Measurements from ENCODE around the gene TMEM266.
A peak's percentile ranks its signal among the peaks of the same experiment; 100 is the strongest.

TMEM266 gene

GRCh38 chr15:76190751-76191538 lies 131.2 kb downstream of the TMEM266 start:
- CTCF ChIA-PET, result interaction anchor here (0.6 to 2.2 kb wide), 5 partner anchors 9 to 1684 kb away, joined by 3 to 6 read pairs (median 3); partner anchors contain the start of gene ISL2
- no peak for TF ChIP-seq HDGF (IDR thresholded peaks at IDR 0.05; ENCODE audit: borderline replicate concordance)
- TF ChIP-seq SP1 (IDR thresholded peaks at IDR 0.05), result no peak
- TF ChIP-seq FOXM1 (IDR thresholded peaks at IDR 0.05; ENCODE audit: borderline replicate concordance), result no peak
- TF ChIP-seq LEF1 (IDR thresholded peaks at IDR 0.05; ENCODE audit: borderline replicate concordance), result no peak
- TF ChIP-seq PKNOX1 (IDR thresholded peaks at IDR 0.05), result no peak
- no peak for TF ChIP-seq NFRKB (IDR thresholded peaks at IDR 0.05)
- TF ChIP-seq FOXK2 (IDR thresholded peaks at IDR 0.05), result no peak
- no peak for TF ChIP-seq L3MBTL2 (conservative IDR thresholded peaks at IDR 0.05)
- no peak for TF ChIP-seq CTBP1 (IDR thresholded peaks at IDR 0.05; ENCODE audit: borderline replicate concordance)
- TF ChIP-seq ZNF384 (IDR thresholded peaks at IDR 0.05), result no peak
- no peak for TF ChIP-seq FOXA1 (IDR thresholded peaks at IDR 0.05)
- peak; percentile 92 for DNase-seq (ENCODE audit: extremely low spot score)
- POLR2A ChIA-PET, result no interaction called here

GRCh38 chr15:76191539-76192244 lies 131.9 kb downstream of the TMEM266 start:
- ChIA-PET CTCF (interaction anchor here (0.6 to 2.2 kb wide), 4 partner anchors 8 to 1684 kb away, joined by 3 to 6 read pairs (median 4); no protein-coding TSS in a partner anchor), POLR2A (interaction anchor here (1.0 kb wide), 1 partner anchor 52 kb away, joined by 3 read pairs; no protein-coding TSS in a partner anchor)
- TF ChIP-seq PKNOX1 (IDR thresholded peaks at IDR 0.05) (no peak), NFRKB (IDR thresholded peaks at IDR 0.05) (no peak), FOXA1 (IDR thresholded peaks at IDR 0.05) (no peak), L3MBTL2 (conservative IDR thresholded peaks at IDR 0.05) (no peak)
- no peak for DNase-seq (ENCODE audit: extremely low spot score)

- DNase-seq (ENCODE audit: extremely low spot score), result no peak
- ChIA-PET POLR2A (interaction anchor here (0.7 to 1.0 kb wide), 2 partner anchors 51 to 143 kb away, joined by 3 read pairs; partner anchors contain the start of gene ISL2), CTCF (no interaction called here)
- TF ChIP-seq SP1 (IDR thresholded peaks at IDR 0.05) (no peak), SUZ12 (IDR thresholded peaks at IDR 0.05) (no peak)
Observed at GRCh38 chr15:76192715-76193114, 132.9 kb downstream of the TMEM266 start.

GRCh38 chr15:76193934-76194333 lies 134.1 kb downstream of the TMEM266 start:
- CTCF ChIA-PET, result interaction anchor here (0.6 to 1.2 kb wide), 2 partner anchors 57 to 136 kb away, joined by 3 read pairs; no protein-coding TSS in a partner anchor
- no peak for TF ChIP-seq SP1 (IDR thresholded peaks at IDR 0.05)
- TF ChIP-seq FOXM1 (IDR thresholded peaks at IDR 0.05; ENCODE audit: borderline replicate concordance), result no peak
- no peak for TF ChIP-seq FOXK2 (IDR thresholded peaks at IDR 0.05)
- TF ChIP-seq TARDBP (IDR thresholded peaks at IDR 0.05), result no peak
- no peak for TF ChIP-seq ARNT (IDR thresholded peaks at IDR 0.05)
- TF ChIP-seq NFRKB (IDR thresholded peaks at IDR 0.05), result no peak
- no peak for TF ChIP-seq SUZ12 (IDR thresholded peaks at IDR 0.05)
- TF ChIP-seq CTBP1 (IDR thresholded peaks at IDR 0.05; ENCODE audit: borderline replicate concordance), result no peak
- TF ChIP-seq BHLHE40 (IDR thresholded peaks at IDR 0.05; ENCODE audit: borderline replicate concordance), result no peak
- TF ChIP-seq ZNF384 (IDR thresholded peaks at IDR 0.05), result no peak
- TF ChIP-seq ELF4 (IDR thresholded peaks at IDR 0.05), result no peak
- TF ChIP-seq L3MBTL2 (conservative IDR thresholded peaks at IDR 0.05), result no peak
- TF ChIP-seq PKNOX1 (IDR thresholded peaks at IDR 0.05), result no peak
- no peak for TF ChIP-seq HDGF (IDR thresholded peaks at IDR 0.05; ENCODE audit: borderline replicate concordance)
- no peak for TF ChIP-seq LEF1 (IDR thresholded peaks at IDR 0.05; ENCODE audit: borderline replicate concordance)
- POLR2A ChIA-PET, result interaction anchor here (0.6 kb wide), 1 partner anchor 141 kb away, joined by 3 read pairs; no protein-coding TSS in a partner anchor
- DNase-seq (ENCODE audit: extremely low spot score), result no peak

- TF ChIP-seq HDGF (IDR thresholded peaks at IDR 0.05; ENCODE audit: borderline replicate concordance) (no peak), CTBP1 (IDR thresholded peaks at IDR 0.05; ENCODE audit: borderline replicate concordance) (no peak), LEF1 (IDR thresholded peaks at IDR 0.05; ENCODE audit: borderline replicate concordance) (no peak), BHLHE40 (IDR thresholded peaks at IDR 0.05; ENCODE audit: borderline replicate concordance) (no peak), FOXM1 (IDR thresholded peaks at IDR 0.05; ENCODE audit: borderline replicate concordance) (no peak), PKNOX1 (IDR thresholded peaks at IDR 0.05) (no peak), ARNT (IDR thresholded peaks at IDR 0.05) (no peak), SP1 (IDR thresholded peaks at IDR 0.05) (no peak), ZNF384 (IDR thresholded peaks at IDR 0.05) (no peak), ELF4 (IDR thresholded peaks at IDR 0.05) (no peak), L3MBTL2 (conservative IDR thresholded peaks at IDR 0.05) (no peak), FOXK2 (IDR thresholded peaks at IDR 0.05) (no peak), NFRKB (IDR thresholded peaks at IDR 0.05) (no peak), FOXA1 (IDR thresholded peaks at IDR 0.05) (no peak), SUZ12 (IDR thresholded peaks at IDR 0.05) (no peak), TARDBP (IDR thresholded peaks at IDR 0.05) (no peak)
- POLR2A ChIA-PET, result interaction anchor here (1.4 kb wide), 1 partner anchor 141 kb away, joined by 5 read pairs; the partner anchor contains the start of gene ISL2
- CTCF ChIA-PET, result no interaction called here
- DNase-seq (ENCODE audit: extremely low spot score), result no peak
Observed at GRCh38 chr15:76195506-76196268, 135.9 kb downstream of the TMEM266 start.
